ENCODE measurements around the gene NF1. TPM values are rescaled to one million over a fixed set of nuclear protein-coding genes. Genes with fewer than 3 reads are reported as not detected.

Gene NF1
- total and polyA plus RNA-seq, 2 of the 13 experiments (the other 11 are each of a cell fraction or from before 2014, with no cell fraction given): 21.5 to 26.5 TPM

DNA sequence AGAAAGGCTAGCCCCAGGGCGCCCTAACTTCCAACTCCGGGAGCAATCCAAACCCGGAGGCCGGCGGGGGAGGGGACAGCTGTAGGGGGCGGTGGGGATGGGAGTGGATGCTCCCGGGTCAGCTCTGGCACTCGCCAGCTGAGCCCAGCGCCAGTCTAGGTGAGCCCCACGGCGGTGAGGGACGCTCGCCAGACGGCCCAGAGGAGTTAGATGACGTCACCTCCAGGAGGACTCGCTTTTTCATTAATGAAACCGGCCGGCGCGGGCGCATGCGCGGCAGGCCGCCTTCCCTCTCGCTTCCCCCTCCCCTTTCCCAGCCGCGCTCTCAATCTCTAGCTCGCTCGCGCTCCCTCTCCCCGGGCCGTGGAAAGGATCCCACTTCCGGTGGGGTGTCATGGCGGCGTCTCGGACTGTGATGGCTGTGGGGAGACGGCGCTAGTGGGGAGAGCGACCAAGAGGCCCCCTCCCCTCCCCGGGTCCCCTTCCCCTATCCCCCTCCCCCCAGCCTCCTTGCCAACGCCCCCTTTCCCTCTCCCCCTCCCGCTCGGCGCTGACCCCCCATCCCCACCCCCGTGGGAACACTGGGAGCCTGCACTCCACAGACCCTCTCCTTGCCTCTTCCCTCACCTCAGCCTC is at the start of gene NF1 (continued):
- TF ChIP-seq, protein P1, sequence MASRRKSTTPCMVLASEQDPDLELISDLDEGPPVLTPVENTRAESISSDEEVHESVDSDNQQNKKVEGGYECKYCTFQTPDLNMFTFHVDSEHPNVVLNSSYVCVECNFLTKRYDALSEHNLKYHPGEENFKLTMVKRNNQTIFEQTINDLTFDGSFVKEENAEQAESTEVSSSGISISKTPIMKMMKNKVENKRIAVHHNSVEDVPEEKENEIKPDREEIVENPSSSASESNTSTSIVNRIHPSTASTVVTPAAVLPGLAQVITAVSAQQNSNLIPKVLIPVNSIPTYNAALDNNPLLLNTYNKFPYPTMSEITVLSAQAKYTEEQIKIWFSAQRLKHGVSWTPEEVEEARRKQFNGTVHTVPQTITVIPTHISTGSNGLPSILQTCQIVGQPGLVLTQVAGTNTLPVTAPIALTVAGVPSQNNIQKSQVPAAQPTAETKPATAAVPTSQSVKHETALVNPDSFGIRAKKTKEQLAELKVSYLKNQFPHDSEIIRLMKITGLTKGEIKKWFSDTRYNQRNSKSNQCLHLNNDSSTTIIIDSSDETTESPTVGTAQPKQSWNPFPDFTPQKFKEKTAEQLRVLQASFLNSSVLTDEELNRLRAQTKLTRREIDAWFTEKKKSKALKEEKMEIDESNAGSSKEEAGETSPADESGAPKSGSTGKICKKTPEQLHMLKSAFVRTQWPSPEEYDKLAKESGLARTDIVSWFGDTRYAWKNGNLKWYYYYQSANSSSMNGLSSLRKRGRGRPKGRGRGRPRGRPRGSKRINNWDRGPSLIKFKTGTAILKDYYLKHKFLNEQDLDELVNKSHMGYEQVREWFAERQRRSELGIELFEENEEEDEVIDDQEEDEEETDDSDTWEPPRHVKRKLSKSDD (CRISPR knock-in tag; IDR thresholded peaks at IDR 0.05; ENCODE audit: low read depth): 0 out of 2 replicates have a peak, but pooled peaks have one; percentile 5
- TF ChIP-seq ZFY (CRISPR knock-in tag; IDR thresholded peaks at IDR 0.05): 0 out of 2 replicates have a peak, but pooled peaks have one; percentile 15
- TF ChIP-seq HOXA3 (CRISPR knock-in tag; IDR thresholded peaks at IDR 0.05): peak; percentile 70
- TF ChIP-seq KLF12 (CRISPR knock-in tag; IDR thresholded peaks at IDR 0.05; ENCODE audit: borderline replicate concordance): no peak; the same call in 1 of the 2 replicates
- no peak for TF ChIP-seq ARNT (IDR thresholded peaks at IDR 0.05)
- no peak for TF ChIP-seq ZSCAN29 (CRISPR knock-in tag; conservative IDR thresholded peaks at IDR 0.05)
- TF ChIP-seq ZNF264 (CRISPR knock-in tag; IDR thresholded peaks at IDR 0.05): peak; percentile 55; the same call in 1 of the 2 replicates
- TF ChIP-seq KLF6 (CRISPR knock-in tag; IDR thresholded peaks at IDR 0.05): peak; percentile 69; the same call in 1 of the 2 replicates
- TF ChIP-seq, protein P2, sequence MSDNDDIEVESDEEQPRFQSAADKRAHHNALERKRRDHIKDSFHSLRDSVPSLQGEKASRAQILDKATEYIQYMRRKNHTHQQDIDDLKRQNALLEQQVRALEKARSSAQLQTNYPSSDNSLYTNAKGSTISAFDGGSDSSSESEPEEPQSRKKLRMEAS (IDR thresholded peaks at IDR 0.05): peak; percentile 19; the same call in 1 of the 2 replicates
- TF ChIP-seq HNRNPK (IDR thresholded peaks at IDR 0.05; ENCODE audit: low read depth, low read length, poor library complexity, severe bottlenecking): peak; percentile 97
- TF ChIP-seq CEBPG (CRISPR knock-in tag; IDR thresholded peaks at IDR 0.05): 0 out of 2 replicates have a peak, but pooled peaks have one; percentile 9
- TF ChIP-seq GABPB1 (CRISPR knock-in tag; IDR thresholded peaks at IDR 0.05): peak; percentile 90
- no peak for TF ChIP-seq FOSL1 (CRISPR knock-in tag; IDR thresholded peaks at IDR 0.05; ENCODE audit: borderline replicate concordance)
- TF ChIP-seq, protein P3, sequence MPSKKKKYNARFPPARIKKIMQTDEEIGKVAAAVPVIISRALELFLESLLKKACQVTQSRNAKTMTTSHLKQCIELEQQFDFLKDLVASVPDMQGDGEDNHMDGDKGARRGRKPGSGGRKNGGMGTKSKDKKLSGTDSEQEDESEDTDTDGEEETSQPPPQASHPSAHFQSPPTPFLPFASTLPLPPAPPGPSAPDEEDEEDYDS (CRISPR knock-in tag; IDR thresholded peaks at IDR 0.05): peak; percentile 76
- TF ChIP-seq ATF1 (CRISPR knock-in tag; IDR thresholded peaks at IDR 0.05): 0 out of 2 replicates have a peak, but pooled peaks have one; percentile 24
- TF ChIP-seq YEATS4 (CRISPR knock-in tag; IDR thresholded peaks at IDR 0.05; ENCODE audit: borderline replicate concordance): peak; percentile 44; the same call in 1 of the 2 replicates
- no peak for TF ChIP-seq ZNF562 (CRISPR knock-in tag; IDR thresholded peaks at IDR 0.05; ENCODE audit: borderline replicate concordance)
- TF ChIP-seq ZNF564 (CRISPR knock-in tag; IDR thresholded peaks at IDR 0.05): 0 out of 2 replicates have a peak, but pooled peaks have one; percentile 26
- TF ChIP-seq ZSCAN21 (CRISPR knock-in tag; IDR thresholded peaks at IDR 0.05; ENCODE audit: borderline replicate concordance): no peak
- peak; percentile 81 for TF ChIP-seq KDM2A (CRISPR knock-in tag; IDR thresholded peaks at IDR 0.05; ENCODE audit: borderline replicate concordance, low read depth)
- TF ChIP-seq ZNF687 (CRISPR knock-in tag; IDR thresholded peaks at IDR 0.05): peak; percentile 63
- TF ChIP-seq KDM3A (CRISPR knock-in tag; IDR thresholded peaks at IDR 0.05; ENCODE audit: low read depth): peak; percentile 19; the same call in 1 of the 2 replicates
